Neural crest cell (in vitro differentiated cells): ENCODE measurements around the gene COL7A1. TPM values are rescaled to one million over a fixed set of nuclear protein-coding genes. Genes with fewer than 3 reads are reported as not detected.
"Not testable (repeated sequence)": the region's sequence is repeated elsewhere in the genome, so short reads cannot be mapped to it uniquely, and the experiment has no call there.

Experiments used
- DNase-seq: peaks from one replicate; pipeline ENCODE4 v3.0.0; 2021; ENCODE audit warnings: low read depth, mixed read lengths, low spot score
- H3K27ac Mint-ChIP-seq: one replicate; pipeline ENCODE4 v1.8.0; 2021; ENCODE audit warnings: mild to moderate bottlenecking, mixed read lengths; ENCODE audit not compliant: unreplicated experiment
- H3K27me3 Mint-ChIP-seq: 2 replicates; pipeline ENCODE4 v1.8.0; 2021; ENCODE audit warnings: low read depth, mild to moderate bottlenecking, mixed read lengths
- H3K36me3 Mint-ChIP-seq: 2 replicates; pipeline ENCODE4 v1.8.0; 2021; ENCODE audit warnings: low read depth, mild to moderate bottlenecking, mixed read lengths
- H3K4me1 Mint-ChIP-seq: 2 replicates; pipeline ENCODE4 v1.8.0; 2021; ENCODE audit warnings: mixed read lengths
- H3K4me3 Mint-ChIP-seq: one replicate; pipeline ENCODE4 v1.8.0; 2021; ENCODE audit warnings: mild to moderate bottlenecking, mixed read lengths
- H3K9me3 Mint-ChIP-seq: 2 replicates; pipeline ENCODE4 v1.8.0; 2021; ENCODE audit warnings: mixed read lengths
- CTCF ChIP-seq: fragments of 200-600 bp; sonication (generic); conservative IDR thresholded peaks from 2 replicates; pipeline ENCODE4 v1.5.0; 2021; ENCODE audit warnings: antibody characterized with exemption, mild to moderate bottlenecking
- total RNA-seq: library from RNA; stranded (reverse); gene quantifications from 2 replicates; pipeline ENCODE4 v1.2.1, GENCODE V29; 2021

Gene COL7A1
- total RNA-seq, 1 donor from 2014 or later = 28.7 TPM

GRCh38 chr3:48535578-48535977, 59.6 kb downstream of the COL7A1 start:
- Mint-ChIP-seq H3K27ac (peak overlapping the region; percentile 12), H3K36me3 (peaks cover 19% of the 10 kb centered on the region), H3K27me3 (no peaks in the 10 kb centered on the region), H3K4me1 (no peaks in the 10 kb centered on the region), H3K9me3 (no peaks in the 10 kb centered on the region), H3K4me3 (no peak overlapping the region)
- TF ChIP-seq CTCF = no peak
- no peak for DNase-seq

GRCh38 chr3:48532977-48533337, 62.2 kb downstream of the COL7A1 start:
- TF ChIP-seq CTCF = no peak
- no peaks in the 10 kb centered on the region for H3K9me3 Mint-ChIP-seq
- DNase-seq = no peak
- no peak overlapping the region for H3K4me3 Mint-ChIP-seq
- H3K36me3 Mint-ChIP-seq = peaks cover 19% of the 10 kb centered on the region
- H3K4me1 Mint-ChIP-seq = no peaks in the 10 kb centered on the region
- H3K27me3 Mint-ChIP-seq = no peaks in the 10 kb centered on the region
- no peak overlapping the region for H3K27ac Mint-ChIP-seq

GRCh38 chr3:48532271-48532976, 62.7 kb downstream of the COL7A1 start:
- no peak for DNase-seq
- no peak overlapping the region for H3K4me3 Mint-ChIP-seq
- no peaks in the 10 kb centered on the region for H3K4me1 Mint-ChIP-seq
- peaks cover 17% of the 10 kb centered on the region for H3K36me3 Mint-ChIP-seq
- no peaks in the 10 kb centered on the region for H3K9me3 Mint-ChIP-seq
- no peaks in the 10 kb centered on the region for H3K27me3 Mint-ChIP-seq
- no peak for TF ChIP-seq CTCF
- H3K27ac Mint-ChIP-seq = no peak overlapping the region

- H3K4me1 Mint-ChIP-seq, H3K9me3 Mint-ChIP-seq, H3K27me3 Mint-ChIP-seq, H3K4me3 Mint-ChIP-seq, DNase-seq, H3K27ac Mint-ChIP-seq: not testable (repeated sequence)
- peaks cover 13% of the 10 kb centered on the region for H3K36me3 Mint-ChIP-seq
These were observed 64.4 kb downstream of the COL7A1 start for GRCh38 chr3:48530701-48531100.

GRCh38 chr3:48528754-48529153, 66.4 kb downstream of the COL7A1 start:
- Mint-ChIP-seq H3K9me3 (no peaks in the 10 kb centered on the region), H3K4me3 (no peak overlapping the region), H3K4me1 (no peaks in the 10 kb centered on the region), H3K27me3 (no peaks in the 10 kb centered on the region), H3K36me3 (peaks cover 5% of the 10 kb centered on the region), H3K27ac (no peak overlapping the region)
- no peak for TF ChIP-seq CTCF
- no peak for DNase-seq

- Mint-ChIP-seq H3K36me3 (peaks cover 5% of the 10 kb centered on the region), H3K4me3 (no peak overlapping the region), H3K27me3 (no peaks in the 10 kb centered on the region), H3K4me1 (no peaks in the 10 kb centered on the region), H3K27ac (no peak overlapping the region), H3K9me3 (no peaks in the 10 kb centered on the region)
- TF ChIP-seq CTCF = no peak
- no peak for DNase-seq
These were observed 67.1 kb downstream of the COL7A1 start for GRCh38 chr3:48528048-48528447.
